Stimulated activated CD8-positive, alpha-beta memory T cell treated with anti-CD3 and anti-CD28 coated beads, Interleukin-7, amount 100 ng/mL, for 24 hours (primary cell): ENCODE data around the gene BBOX1.
"Not testable (repeated sequence)": the region's sequence is repeated elsewhere in the genome, so short reads cannot be mapped to it uniquely, and the experiment has no call there.

Experiments used
- DNase-seq: peaks from one replicate; pipeline ENCODE4 v3.0.0-alpha.2; 2020; ENCODE audit warnings: low read depth

Gene BBOX1

GRCh38 chr11:27040302-27041115, at the start of gene BBOX1:
Gene BBOX1, plus strand, starts transcription at chr11:27040815. Its CDS starts 14,616 bp downstream, at chr11:27055431.
- no peak for DNase-seq

- no peak for DNase-seq
Observed at GRCh38 chr11:26992031-26992541, 48.5 kb upstream of the BBOX1 start.

- DNase-seq, result no peak
Observed at GRCh38 chr11:26993965-26994457, 46.6 kb upstream of the BBOX1 start, which contains the start of gene FIBIN. Gene FIBIN, plus strand, starts transcription at chr11:26994112. Its CDS starts 415 bp downstream, at chr11:26994527.

GRCh38 chr11:26994631-26995095, 46.0 kb upstream of the BBOX1 start:
- no peak for DNase-seq

- no peak for DNase-seq
Observed at GRCh38 chr11:26995701-26996460, 44.7 kb upstream of the BBOX1 start.

- DNase-seq, result no peak
Observed at GRCh38 chr11:26997378-26997777, 43.2 kb upstream of the BBOX1 start.

- DNase-seq, result not testable (repeated sequence)
Observed at GRCh38 chr11:27001136-27001730, 39.4 kb upstream of the BBOX1 start.

GRCh38 chr11:27002431-27002830, 38.2 kb upstream of the BBOX1 start:
- DNase-seq, result no peak

GRCh38 chr11:27002838-27003237, 37.8 kb upstream of the BBOX1 start:
- DNase-seq, result no peak

GRCh38 chr11:27004103-27004502, 36.5 kb upstream of the BBOX1 start:
- DNase-seq, result no peak

- DNase-seq, result no peak
Observed at GRCh38 chr11:27008811-27009535, 31.6 kb upstream of the BBOX1 start.

- DNase-seq, result no peak
Observed at GRCh38 chr11:27011560-27012233, 28.9 kb upstream of the BBOX1 start.

- no peak for DNase-seq
Observed at GRCh38 chr11:27012234-27012921, 28.2 kb upstream of the BBOX1 start.

- DNase-seq, result no peak
Observed at GRCh38 chr11:27013781-27014361, 26.7 kb upstream of the BBOX1 start.

- no peak for DNase-seq
Observed at GRCh38 chr11:27018902-27019529, 21.6 kb upstream of the BBOX1 start.

GRCh38 chr11:27020751-27021150, 19.9 kb upstream of the BBOX1 start:
- DNase-seq, result no peak

GRCh38 chr11:27022659-27023251, 17.9 kb upstream of the BBOX1 start:
- no peak for DNase-seq

- DNase-seq, result no peak
Observed at GRCh38 chr11:27024865-27025264, 15.8 kb upstream of the BBOX1 start.
